ENCODE results near the gene KIDINS220.

- TF ChIP-seq EZH2 (conservative IDR thresholded peaks at IDR 0.05; ENCODE audit: low read depth, low read length) (no peak), PREB (CRISPR knock-in tag; IDR thresholded peaks at IDR 0.05) (no peak), BCLAF1 (IDR thresholded peaks at IDR 0.05) (no peak), ZNF670 (CRISPR knock-in tag; IDR thresholded peaks at IDR 0.05; ENCODE audit: borderline replicate concordance) (no peak), SOX6 (IDR thresholded peaks at IDR 0.05) (no peak), SOX6 (CRISPR knock-in tag; IDR thresholded peaks at IDR 0.05) (no peak), E2F1 (CRISPR knock-in tag; IDR thresholded peaks at IDR 0.05) (no peak), SRY (CRISPR knock-in tag; IDR thresholded peaks at IDR 0.05) (no peak)
These were observed 14.6 kb upstream of the KIDINS220 start for GRCh38 chr2:8851811-8852560.

Data from HepG2 (cell line).